Neural cell (in vitro differentiated cells): ENCODE measurements around the gene FLOT1. TPM values are rescaled to one million over a fixed set of nuclear protein-coding genes. Genes with fewer than 3 reads are reported as not detected.

Experiments used
- H2AFZ ChIP-seq: fragments of 200-600, 300-800 bp; sonication (generic), shearing (Covaris generic); 2 replicates; pipeline ENCODE4 v1.6.0; 2014; ENCODE audit warnings: low read depth, mild to moderate bottlenecking, antibody characterized with exemption, low read length, moderate library complexity
- H3F3A ChIP-seq: fragments of 200-600 bp; shearing (Covaris generic); 2 replicates; pipeline ENCODE4 v1.6.1; 2016; ENCODE audit warnings: mild to moderate bottlenecking, moderate library complexity, mixed read lengths, antibody characterized with exemption, low read length; ENCODE audit not compliant: insufficient read depth, poor library complexity, severe bottlenecking
- H3K27ac ChIP-seq: fragments of 200-600, 300-800 bp; sonication (generic), shearing (Covaris generic); 2 replicates; pipeline ENCODE4 v1.5.1; 2014; ENCODE audit warnings: mild to moderate bottlenecking, low read length, moderate library complexity
- H3K27me3 ChIP-seq: fragments of 300-800, 200-600 bp; sonication (generic), shearing (Covaris generic); 2 replicates; pipeline ENCODE4 v1.6.0; 2014; ENCODE audit warnings: mild to moderate bottlenecking, low read depth, low read length, moderate library complexity; ENCODE audit not compliant: insufficient read depth
- H3K36me3 ChIP-seq: fragments of 300-800, 200-600 bp; sonication (generic), shearing (Covaris generic); 2 replicates; pipeline ENCODE4 v1.5.1; 2014; ENCODE audit warnings: mild to moderate bottlenecking, antibody characterized with exemption, low read length, moderate library complexity; ENCODE audit not compliant: insufficient read depth
- H3K4me2 ChIP-seq: fragments of 300-800, 200-600 bp; sonication (generic), shearing (Covaris generic); 2 replicates; pipeline ENCODE4 v1.6.0; 2014; ENCODE audit warnings: mild to moderate bottlenecking, low read length
- H3K4me3 ChIP-seq: fragments of 300-800, 200-600 bp; sonication (generic), shearing (Covaris generic); 2 replicates; pipeline ENCODE4 v1.5.1; 2014; ENCODE audit warnings: mild to moderate bottlenecking, low read length, moderate library complexity
- H3K79me2 ChIP-seq: fragments of 200-600 bp; shearing (Covaris generic); replicated peaks from 2 replicates; pipeline ENCODE4 v1.6.0; 2014; ENCODE audit warnings: mild to moderate bottlenecking, low read length, moderate library complexity; ENCODE audit not compliant: insufficient read depth
- H3K9ac ChIP-seq: fragments of 300-800, 200-600 bp; sonication (generic), shearing (Covaris generic); 2 replicates; pipeline ENCODE4 v1.6.1; 2016; ENCODE audit warnings: mild to moderate bottlenecking, low read length, mixed read lengths
- H3K9me2 ChIP-seq: fragments of 200-600 bp; shearing (Covaris generic); 2 replicates; pipeline ENCODE4 v1.6.1; 2016; ENCODE audit warnings: mild to moderate bottlenecking, low read length, mixed read lengths; ENCODE audit not compliant: insufficient read depth
- H3K9me3 ChIP-seq: fragments of 200-600, 300-800 bp; sonication (generic), shearing (Covaris generic); 2 replicates; pipeline ENCODE4 v1.6.1; 2016; ENCODE audit warnings: mild to moderate bottlenecking, mixed run types, low read length, moderate library complexity, mixed read lengths
- H4K20me1 ChIP-seq: fragments of 200-600 bp; shearing (Covaris generic); 2 replicates; pipeline ENCODE4 v1.6.1; 2016; ENCODE audit warnings: mild to moderate bottlenecking, mixed run types; ENCODE audit not compliant: insufficient read depth
- CTCF ChIP-seq: fragments of 450-650 bp; IDR thresholded peaks from 2 replicates; pipeline ENCODE4 v1.5.1; 2014; ENCODE audit warnings: antibody characterized with exemption, mild to moderate bottlenecking, moderate library complexity; ENCODE audit not compliant: poor library complexity, severe bottlenecking
- EP300 ChIP-seq: fragments of 450-650 bp; conservative IDR thresholded peaks from 2 replicates; pipeline ENCODE4 v1.6.1; 2014; ENCODE audit warnings: antibody characterized with exemption, mild to moderate bottlenecking, moderate library complexity; ENCODE audit not compliant: poor library complexity, severe bottlenecking
- EZH2 ChIP-seq: fragments of 200-600, 300-800 bp; shearing (Covaris generic), sonication (generic); IDR thresholded peaks from 2 replicates; pipeline ENCODE4 v1.6.1; 2014; ENCODE audit warnings: antibody characterized with exemption, low read length, borderline replicate concordance, mild to moderate bottlenecking; ENCODE audit not compliant: insufficient read depth, poor library complexity, severe bottlenecking
- MXI1 ChIP-seq: fragments of 450-650 bp; conservative IDR thresholded peaks from 2 replicates; pipeline ENCODE4 v1.6.1; 2014; ENCODE audit warnings: antibody characterized with exemption, mild to moderate bottlenecking; ENCODE audit not compliant: poor library complexity, severe bottlenecking
- POLR2AphosphoS5 ChIP-seq: IDR thresholded peaks from 2 replicates; pipeline ENCODE4 v1.6.1; 2012
- RAD21 ChIP-seq: fragments of 450-650 bp; conservative IDR thresholded peaks from 2 replicates; pipeline ENCODE4 v1.6.1; 2014; ENCODE audit warnings: antibody characterized with exemption, mild to moderate bottlenecking, moderate library complexity
- SMC3 ChIP-seq: fragments of 450-650 bp; conservative IDR thresholded peaks from 2 replicates; pipeline ENCODE4 v1.6.1; 2014; ENCODE audit warnings: antibody characterized with exemption, mild to moderate bottlenecking, moderate library complexity; ENCODE audit not compliant: poor library complexity
- TAF1 ChIP-seq: IDR thresholded peaks from 2 replicates; pipeline ENCODE4 v1.6.1; 2012; ENCODE audit warnings: low read depth
- polyA plus RNA-seq: library from polyadenylated mRNA; depleted of rRNA; stranded (reverse); fragments of >200 nt; gene quantifications from 2 replicates; pipeline ENCODE4 v1.2.3, GENCODE V29; 2014
- TF ChIP-seq, protein P1 (sequence below): IDR thresholded peaks from 2 replicates; pipeline ENCODE4 v1.6.1; 2012; ENCODE audit warnings: borderline replicate concordance

FLOT1 gene
- polyA plus RNA-seq, 1 donor from 2014 or later, result 72.7 TPM

- no peak overlapping the region for H3K27ac ChIP-seq
- no peaks in the 10 kb centered on the region for H3K36me3 ChIP-seq
- H3K4me3 ChIP-seq, result no peak overlapping the region
- H3K9me3 ChIP-seq, result no peaks in the 10 kb centered on the region
- H3K9me2 ChIP-seq, result no peaks in the 10 kb centered on the region
- H3K27me3 ChIP-seq, result no peaks in the 10 kb centered on the region
- no peaks in the 10 kb centered on the region for H4K20me1 ChIP-seq
- no peak overlapping the region for H3K4me2 ChIP-seq
- no peaks in the 10 kb centered on the region for H3F3A ChIP-seq
- no peaks in the 10 kb centered on the region for H3K79me2 ChIP-seq
- H3K9ac ChIP-seq, result no peak overlapping the region
- no peak overlapping the region for H2AFZ ChIP-seq
- TF ChIP-seq EZH2, result no peak
- TF ChIP-seq, protein P1, sequence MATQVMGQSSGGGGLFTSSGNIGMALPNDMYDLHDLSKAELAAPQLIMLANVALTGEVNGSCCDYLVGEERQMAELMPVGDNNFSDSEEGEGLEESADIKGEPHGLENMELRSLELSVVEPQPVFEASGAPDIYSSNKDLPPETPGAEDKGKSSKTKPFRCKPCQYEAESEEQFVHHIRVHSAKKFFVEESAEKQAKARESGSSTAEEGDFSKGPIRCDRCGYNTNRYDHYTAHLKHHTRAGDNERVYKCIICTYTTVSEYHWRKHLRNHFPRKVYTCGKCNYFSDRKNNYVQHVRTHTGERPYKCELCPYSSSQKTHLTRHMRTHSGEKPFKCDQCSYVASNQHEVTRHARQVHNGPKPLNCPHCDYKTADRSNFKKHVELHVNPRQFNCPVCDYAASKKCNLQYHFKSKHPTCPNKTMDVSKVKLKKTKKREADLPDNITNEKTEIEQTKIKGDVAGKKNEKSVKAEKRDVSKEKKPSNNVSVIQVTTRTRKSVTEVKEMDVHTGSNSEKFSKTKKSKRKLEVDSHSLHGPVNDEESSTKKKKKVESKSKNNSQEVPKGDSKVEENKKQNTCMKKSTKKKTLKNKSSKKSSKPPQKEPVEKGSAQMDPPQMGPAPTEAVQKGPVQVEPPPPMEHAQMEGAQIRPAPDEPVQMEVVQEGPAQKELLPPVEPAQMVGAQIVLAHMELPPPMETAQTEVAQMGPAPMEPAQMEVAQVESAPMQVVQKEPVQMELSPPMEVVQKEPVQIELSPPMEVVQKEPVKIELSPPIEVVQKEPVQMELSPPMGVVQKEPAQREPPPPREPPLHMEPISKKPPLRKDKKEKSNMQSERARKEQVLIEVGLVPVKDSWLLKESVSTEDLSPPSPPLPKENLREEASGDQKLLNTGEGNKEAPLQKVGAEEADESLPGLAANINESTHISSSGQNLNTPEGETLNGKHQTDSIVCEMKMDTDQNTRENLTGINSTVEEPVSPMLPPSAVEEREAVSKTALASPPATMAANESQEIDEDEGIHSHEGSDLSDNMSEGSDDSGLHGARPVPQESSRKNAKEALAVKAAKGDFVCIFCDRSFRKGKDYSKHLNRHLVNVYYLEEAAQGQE, result no peak
- TF ChIP-seq TAF1, result no peak
- TF ChIP-seq MXI1, result no peak
- no peak for TF ChIP-seq CTCF
- no peak for TF ChIP-seq SMC3
- TF ChIP-seq POLR2AphosphoS5, result no peak
- TF ChIP-seq RAD21, result no peak
- no peak for TF ChIP-seq EP300
Measured at GRCh38 chr6:30775104-30775503, 32.6 kb upstream of the FLOT1 start.

DNA sequence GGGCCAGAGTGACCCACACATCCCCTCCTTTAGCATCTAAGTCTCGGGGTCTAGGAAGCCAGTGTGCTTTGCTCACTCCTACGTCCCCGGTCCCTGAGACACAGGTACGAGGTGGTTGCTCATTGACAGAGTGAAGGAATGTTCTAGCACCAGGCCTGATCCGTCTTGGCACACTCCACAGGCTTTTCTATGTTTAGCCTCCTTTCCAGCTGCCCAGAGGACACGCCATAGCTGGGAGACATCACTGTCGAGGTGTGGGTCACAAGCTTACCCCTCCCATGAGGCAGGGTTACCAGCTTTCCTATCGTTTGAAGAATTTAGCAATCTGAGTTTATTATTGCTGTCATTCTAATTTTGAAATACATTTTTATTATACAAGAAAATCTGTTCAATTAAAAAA is 32.2 kb upstream of the FLOT1 start:
- no peak overlapping the region for H2AFZ ChIP-seq
- no peaks in the 10 kb centered on the region for H4K20me1 ChIP-seq
- H3K9me3 ChIP-seq, result no peaks in the 10 kb centered on the region
- H3K4me2 ChIP-seq, result no peak overlapping the region
- no peak overlapping the region for H3K27ac ChIP-seq
- no peaks in the 10 kb centered on the region for H3K9me2 ChIP-seq
- H3K36me3 ChIP-seq, result no peaks in the 10 kb centered on the region
- no peaks in the 10 kb centered on the region for H3F3A ChIP-seq
- TF ChIP-seq, protein P1, result no peak
- TF ChIP-seq SMC3 (no peak), POLR2AphosphoS5 (no peak), CTCF (no peak), EP300 (no peak), TAF1 (no peak), RAD21 (no peak), MXI1 (no peak), EZH2 (no peak)
- no peaks in the 10 kb centered on the region for H3K79me2 ChIP-seq
- no peak overlapping the region for H3K9ac ChIP-seq
- no peak overlapping the region for H3K4me3 ChIP-seq
- no peaks in the 10 kb centered on the region for H3K27me3 ChIP-seq
